Measurements from ENCODE around the gene KAZN.

The KAZN gene

GRCh38 chr1:14598498-14599182, at the start of gene KAZN:
Gene KAZN (plus strand): TSS chr1:14598685.
- no peak for TF ChIP-seq CTCF (IDR thresholded peaks at IDR 0.05; ENCODE audit: low read depth, low read length)
- H3K4me3 ChIP-seq (ENCODE audit: low read depth, low read length) = no peak within 1 kb of the TSS

GRCh38 chr1:14549897-14550620, 48.4 kb upstream of the KAZN start:
- TF ChIP-seq CTCF (IDR thresholded peaks at IDR 0.05; ENCODE audit: low read depth, low read length) = no peak
- no peak overlapping the region for H3K4me3 ChIP-seq (ENCODE audit: low read depth, low read length)

- H3K4me3 ChIP-seq (ENCODE audit: low read depth, low read length) = no peak overlapping the region
- TF ChIP-seq CTCF (IDR thresholded peaks at IDR 0.05; ENCODE audit: low read depth, low read length) = no peak
These were observed 47.1 kb upstream of the KAZN start for GRCh38 chr1:14551386-14551785.

GRCh38 chr1:14552246-14552965, 46.1 kb upstream of the KAZN start:
- no peak overlapping the region for H3K4me3 ChIP-seq (ENCODE audit: low read depth, low read length)
- no peak for TF ChIP-seq CTCF (IDR thresholded peaks at IDR 0.05; ENCODE audit: low read depth, low read length)

- no peak overlapping the region for H3K4me3 ChIP-seq (ENCODE audit: low read depth, low read length)
- no peak for TF ChIP-seq CTCF (IDR thresholded peaks at IDR 0.05; ENCODE audit: low read depth, low read length)
These were observed 44.8 kb upstream of the KAZN start for GRCh38 chr1:14553711-14554110.

- no peak for TF ChIP-seq CTCF (IDR thresholded peaks at IDR 0.05; ENCODE audit: low read depth, low read length)
- no peak overlapping the region for H3K4me3 ChIP-seq (ENCODE audit: low read depth, low read length)
These were observed 43.4 kb upstream of the KAZN start for GRCh38 chr1:14555091-14555490.
